Measurements from ENCODE around the gene FAM43A. TPM values are rescaled to one million over a fixed set of nuclear protein-coding genes. Genes with fewer than 3 reads are reported as not detected.

The FAM43A gene
- total and polyA plus RNA-seq, 10 of the 15 experiments (the other 5 are each of a cell fraction or from before 2014, with no cell fraction given): 0.27 to 5.0 (median 1.1) TPM

DNA sequence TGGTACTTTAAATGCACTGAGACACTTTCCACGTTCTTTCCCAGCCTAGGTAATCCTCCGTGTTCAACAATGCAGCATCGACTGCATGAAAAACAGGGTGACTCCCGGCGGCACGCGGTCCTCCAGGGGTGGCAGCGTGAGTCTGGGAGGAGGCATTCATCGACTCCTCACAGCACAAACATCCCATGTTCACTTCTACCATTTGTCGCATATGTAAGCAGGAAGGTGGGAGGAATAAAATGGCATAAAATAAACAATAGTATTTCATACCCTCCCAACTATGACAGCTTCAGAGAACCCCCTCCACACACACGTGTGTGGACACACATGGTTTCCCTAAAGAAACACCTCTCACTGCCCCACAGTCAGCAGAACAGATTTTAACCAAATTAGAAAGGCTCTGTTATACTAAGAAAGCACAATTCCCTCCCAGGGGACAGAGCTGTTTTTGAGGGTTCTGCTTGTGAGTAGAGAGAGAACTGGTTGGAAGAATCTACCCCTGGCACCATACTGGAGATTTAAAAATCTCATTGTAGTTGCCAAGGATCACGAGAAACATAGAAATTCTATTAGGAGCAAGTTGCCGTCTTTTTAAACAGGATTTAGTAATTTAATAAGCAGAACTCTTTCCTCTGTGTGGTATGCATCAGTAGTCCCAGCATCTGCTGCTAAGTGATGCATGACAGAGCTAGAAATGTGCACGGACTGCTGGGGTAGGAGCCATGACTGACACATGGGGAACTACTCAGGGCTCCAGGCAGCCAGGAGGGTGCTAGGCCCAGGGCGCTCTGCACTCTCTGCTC is 6.0 kb downstream of the FAM43A start:
- CTCF ChIA-PET: interaction anchor here (0.7 to 2.4 kb wide), 3 partner anchors 9 to 580 kb away, joined by 3 to 24 read pairs (median 12); partner anchors contain the start of genes LSG1 and XXYLT1
- H3K4me2 ChIP-seq (ENCODE audit: control insufficient read depth, insufficient read depth): peak overlapping the region; percentile 19
- TF ChIP-seq PAX5 (IDR thresholded peaks at IDR 0.05; ENCODE audit: borderline replicate concordance, low read depth, low read length): peak; percentile 97
- TF ChIP-seq, protein P1, sequence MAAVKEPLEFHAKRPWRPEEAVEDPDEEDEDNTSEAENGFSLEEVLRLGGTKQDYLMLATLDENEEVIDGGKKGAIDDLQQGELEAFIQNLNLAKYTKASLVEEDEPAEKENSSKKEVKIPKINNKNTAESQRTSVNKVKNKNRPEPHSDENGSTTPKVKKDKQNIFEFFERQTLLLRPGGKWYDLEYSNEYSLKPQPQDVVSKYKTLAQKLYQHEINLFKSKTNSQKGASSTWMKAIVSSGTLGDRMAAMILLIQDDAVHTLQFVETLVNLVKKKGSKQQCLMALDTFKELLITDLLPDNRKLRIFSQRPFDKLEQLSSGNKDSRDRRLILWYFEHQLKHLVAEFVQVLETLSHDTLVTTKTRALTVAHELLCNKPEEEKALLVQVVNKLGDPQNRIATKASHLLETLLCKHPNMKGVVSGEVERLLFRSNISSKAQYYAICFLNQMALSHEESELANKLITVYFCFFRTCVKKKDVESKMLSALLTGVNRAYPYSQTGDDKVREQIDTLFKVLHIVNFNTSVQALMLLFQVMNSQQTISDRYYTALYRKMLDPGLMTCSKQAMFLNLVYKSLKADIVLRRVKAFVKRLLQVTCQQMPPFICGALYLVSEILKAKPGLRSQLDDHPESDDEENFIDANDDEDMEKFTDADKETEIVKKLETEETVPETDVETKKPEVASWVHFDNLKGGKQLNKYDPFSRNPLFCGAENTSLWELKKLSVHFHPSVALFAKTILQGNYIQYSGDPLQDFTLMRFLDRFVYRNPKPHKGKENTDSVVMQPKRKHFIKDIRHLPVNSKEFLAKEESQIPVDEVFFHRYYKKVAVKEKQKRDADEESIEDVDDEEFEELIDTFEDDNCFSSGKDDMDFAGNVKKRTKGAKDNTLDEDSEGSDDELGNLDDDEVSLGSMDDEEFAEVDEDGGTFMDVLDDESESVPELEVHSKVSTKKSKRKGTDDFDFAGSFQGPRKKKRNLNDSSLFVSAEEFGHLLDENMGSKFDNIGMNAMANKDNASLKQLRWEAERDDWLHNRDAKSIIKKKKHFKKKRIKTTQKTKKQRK (IDR thresholded peaks at IDR 0.05; ENCODE audit: low read depth, low read length): no peak
- no peak for TF ChIP-seq BACH1 (IDR thresholded peaks at IDR 0.05; ENCODE audit: borderline replicate concordance)
- TF ChIP-seq RELA (IDR thresholded peaks at IDR 0.05; ENCODE audit: borderline replicate concordance, partially characterized antibody): no peak
- peak; percentile 89 for TF ChIP-seq MEF2B (IDR thresholded peaks at IDR 0.05; ENCODE audit: partially characterized antibody, poor library complexity, severe bottlenecking)
- no peak for TF ChIP-seq CBFB (IDR thresholded peaks at IDR 0.05; ENCODE audit: low read depth)
- TF ChIP-seq, protein P2, sequence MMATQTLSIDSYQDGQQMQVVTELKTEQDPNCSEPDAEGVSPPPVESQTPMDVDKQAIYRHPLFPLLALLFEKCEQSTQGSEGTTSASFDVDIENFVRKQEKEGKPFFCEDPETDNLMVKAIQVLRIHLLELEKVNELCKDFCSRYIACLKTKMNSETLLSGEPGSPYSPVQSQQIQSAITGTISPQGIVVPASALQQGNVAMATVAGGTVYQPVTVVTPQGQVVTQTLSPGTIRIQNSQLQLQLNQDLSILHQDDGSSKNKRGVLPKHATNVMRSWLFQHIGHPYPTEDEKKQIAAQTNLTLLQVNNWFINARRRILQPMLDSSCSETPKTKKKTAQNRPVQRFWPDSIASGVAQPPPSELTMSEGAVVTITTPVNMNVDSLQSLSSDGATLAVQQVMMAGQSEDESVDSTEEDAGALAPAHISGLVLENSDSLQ (IDR thresholded peaks at IDR 0.05): peak; percentile 92
- TF ChIP-seq YY1 (IDR thresholded peaks at IDR 0.05; ENCODE audit: low read depth, low read length): peak; percentile 75
- TF ChIP-seq, protein P3, sequence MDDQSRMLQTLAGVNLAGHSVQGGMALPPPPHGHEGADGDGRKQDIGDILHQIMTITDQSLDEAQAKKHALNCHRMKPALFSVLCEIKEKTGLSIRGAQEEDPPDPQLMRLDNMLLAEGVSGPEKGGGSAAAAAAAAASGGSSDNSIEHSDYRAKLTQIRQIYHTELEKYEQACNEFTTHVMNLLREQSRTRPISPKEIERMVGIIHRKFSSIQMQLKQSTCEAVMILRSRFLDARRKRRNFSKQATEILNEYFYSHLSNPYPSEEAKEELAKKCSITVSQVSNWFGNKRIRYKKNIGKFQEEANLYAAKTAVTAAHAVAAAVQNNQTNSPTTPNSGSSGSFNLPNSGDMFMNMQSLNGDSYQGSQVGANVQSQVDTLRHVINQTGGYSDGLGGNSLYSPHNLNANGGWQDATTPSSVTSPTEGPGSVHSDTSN (IDR thresholded peaks at IDR 0.05; ENCODE audit: insufficient replicate concordance, low read depth, low read length): peak; percentile 82
- TF ChIP-seq BCL11A (IDR thresholded peaks at IDR 0.05; ENCODE audit: low read depth, low read length): no peak
- TF ChIP-seq EED (IDR thresholded peaks at IDR 0.05; ENCODE audit: low read depth): 0 out of 2 replicates have a peak, but pooled peaks have one; percentile 5
- TF ChIP-seq POLR2A (IDR thresholded peaks at IDR 0.05; ENCODE audit: low read depth, low read length): peak; percentile 45; the same call in 1 of the 2 replicates
- 0 out of 2 replicates have a peak, but pooled peaks have one; percentile 60 for TF ChIP-seq MTA3 (IDR thresholded peaks at IDR 0.05; ENCODE audit: borderline replicate concordance, low read length)
- TF ChIP-seq NFIC (IDR thresholded peaks at IDR 0.05; ENCODE audit: low read depth, low read length): peak; percentile 51
- peak; percentile 56 for TF ChIP-seq IKZF1 (conservative IDR thresholded peaks at IDR 0.05)
- no peak for TF ChIP-seq HDGF (IDR thresholded peaks at IDR 0.05)
- TF ChIP-seq PML (IDR thresholded peaks at IDR 0.05; ENCODE audit: low read length): 0 out of 2 replicates have a peak, but pooled peaks have one; percentile 37
- peak; percentile 35 for TF ChIP-seq RUNX3 (IDR thresholded peaks at IDR 0.05; ENCODE audit: low read length)
- peak; percentile 12 for TF ChIP-seq SP1 (IDR thresholded peaks at IDR 0.05; ENCODE audit: low read depth, low read length)

More for the DNA sequence above, 6.0 kb downstream of the FAM43A start:
- FAIRE-seq (peak; percentile 18), DNase-seq (ENCODE audit: low read depth, low spot score) (peak; percentile 85), ATAC-seq (peak; percentile 86)
- WGBS (ENCODE audit: insufficient coverage, insufficient replicate concordance, low lambda C conversion rate, missing lambda C conversion rate): 1% methylated on average over 15 of the region's 15 CpGs
- Histone ChIP-seq H3K9me3 (replicated peaks; ENCODE audit: control insufficient read depth, insufficient read depth, low read length) (no peaks in the 10 kb centered on the region), H3K4me1 (ENCODE audit: control insufficient read depth, insufficient read depth, low read length) (peaks cover 53% of the 10 kb centered on the region), H4K20me1 (ENCODE audit: control insufficient read depth, insufficient read depth) (no peaks in the 10 kb centered on the region), H2AFZ (ENCODE audit: control insufficient read depth, low read depth, low read length) (no peak overlapping the region; the same call in 1 of the 2 replicates), H3K4me3 (peak overlapping the region; percentile 33; the same call in 1 of the 2 replicates), H3K9ac (ENCODE audit: control insufficient read depth, insufficient read depth, low read length) (no peak overlapping the region; the same call in 1 of the 2 replicates), H3K36me3 (ENCODE audit: control insufficient read depth in 2 of 2, insufficient read depth in 2 of 2, low read length in 1 of 2) (no peaks in the 10 kb centered on the region), H3K27me3 (replicated peaks in 1 of 2; ENCODE audit: control insufficient read depth in 2 of 2, insufficient read depth in 2 of 2, low read length in 1 of 2) (peaks cover 0 to 5% of the 10 kb centered on the region in 2 experiments; a peak in 2 of 4 replicates), H3K27ac (ENCODE audit: control insufficient read depth, insufficient read depth) (peak overlapping the region; percentile 59), H3K79me2 (ENCODE audit: control insufficient read depth, insufficient read depth, low read length) (no peaks in the 10 kb centered on the region; the same call in 1 of the 2 replicates)
- in situ Hi-C loops (cut with MboI) (no loop called here), intact Hi-C loops (cut with micrococcal nuclease; ENCODE audit: unreplicated experiment) (no loop called here)
- POLR2A ChIA-PET: interaction anchor here (1.1 kb wide), 1 partner anchor 19 kb away, joined by 3 read pairs; no protein-coding TSS in a partner anchor
- RAD21 ChIA-PET (ENCODE audit: unreplicated experiment): interaction anchor here (0.8 to 2.2 kb wide), 7 partner anchors 9 to 580 kb away, joined by 3 to 11 read pairs (median 5); partner anchors contain the start of genes LSG1 and XXYLT1
- no TSS peak for BruUV-seq (replicated peaks)
- SMC1A ChIA-PET (ENCODE audit: uncharacterized antibody, unreplicated experiment): interaction anchor here (0.6 to 2.1 kb wide), 6 partner anchors 9 to 583 kb away, joined by 3 to 9 read pairs (median 3); partner anchors contain the start of genes LSG1 and XXYLT1

All from GM12878 (cell line).